Measurements from ENCODE around the gene NCAM1. TPM values are rescaled to one million over a fixed set of nuclear protein-coding genes. Genes with fewer than 3 reads are reported as not detected.

Gene NCAM1
- total and polyA plus RNA-seq, 2 of the 13 experiments (the other 11 are each of a cell fraction or from before 2014, with no cell fraction given), result 0.05 TPM; not detected in 1

DNA sequence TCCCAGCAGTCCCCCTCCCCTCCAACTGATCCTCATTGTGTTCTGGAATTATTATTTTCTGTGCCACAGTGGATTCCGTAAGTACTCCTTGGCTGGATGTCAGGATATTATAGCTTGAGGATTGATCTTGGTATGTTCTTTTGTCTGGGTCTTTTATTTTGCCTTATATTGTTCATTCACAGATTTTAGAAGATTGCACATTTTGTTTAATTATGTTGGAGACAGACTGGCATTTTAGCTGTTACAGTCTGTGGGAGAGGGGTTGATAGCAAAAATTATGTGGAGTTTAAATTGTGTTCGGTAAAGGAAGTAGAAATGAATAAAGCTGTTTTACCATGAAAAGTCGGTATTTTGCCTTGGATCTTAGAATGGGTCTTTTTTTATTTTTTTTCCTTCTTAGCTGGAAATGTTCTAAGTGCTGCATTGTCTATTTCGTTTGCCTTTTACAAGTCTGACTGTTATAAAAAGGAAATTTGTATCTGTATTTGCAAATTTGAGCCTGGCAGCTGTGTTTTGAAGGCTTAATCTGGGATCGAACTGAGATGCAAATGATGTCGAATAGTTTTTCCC, 211.2 kb downstream of the NCAM1 start (continued):
- TF ChIP-seq, protein P1, sequence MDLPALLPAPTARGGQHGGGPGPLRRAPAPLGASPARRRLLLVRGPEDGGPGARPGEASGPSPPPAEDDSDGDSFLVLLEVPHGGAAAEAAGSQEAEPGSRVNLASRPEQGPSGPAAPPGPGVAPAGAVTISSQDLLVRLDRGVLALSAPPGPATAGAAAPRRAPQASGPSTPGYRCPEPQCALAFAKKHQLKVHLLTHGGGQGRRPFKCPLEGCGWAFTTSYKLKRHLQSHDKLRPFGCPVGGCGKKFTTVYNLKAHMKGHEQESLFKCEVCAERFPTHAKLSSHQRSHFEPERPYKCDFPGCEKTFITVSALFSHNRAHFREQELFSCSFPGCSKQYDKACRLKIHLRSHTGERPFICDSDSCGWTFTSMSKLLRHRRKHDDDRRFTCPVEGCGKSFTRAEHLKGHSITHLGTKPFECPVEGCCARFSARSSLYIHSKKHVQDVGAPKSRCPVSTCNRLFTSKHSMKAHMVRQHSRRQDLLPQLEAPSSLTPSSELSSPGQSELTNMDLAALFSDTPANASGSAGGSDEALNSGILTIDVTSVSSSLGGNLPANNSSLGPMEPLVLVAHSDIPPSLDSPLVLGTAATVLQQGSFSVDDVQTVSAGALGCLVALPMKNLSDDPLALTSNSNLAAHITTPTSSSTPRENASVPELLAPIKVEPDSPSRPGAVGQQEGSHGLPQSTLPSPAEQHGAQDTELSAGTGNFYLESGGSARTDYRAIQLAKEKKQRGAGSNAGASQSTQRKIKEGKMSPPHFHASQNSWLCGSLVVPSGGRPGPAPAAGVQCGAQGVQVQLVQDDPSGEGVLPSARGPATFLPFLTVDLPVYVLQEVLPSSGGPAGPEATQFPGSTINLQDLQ (CRISPR knock-in tag; IDR thresholded peaks at IDR 0.05), result no peak
- TF ChIP-seq U2AF1 (optimal IDR thresholded peaks at IDR 0.05; ENCODE audit: low read depth, low read length) (no peak), MED8 (CRISPR knock-in tag; IDR thresholded peaks at IDR 0.05; ENCODE audit: insufficient replicate concordance) (no peak), JDP2 (CRISPR knock-in tag; IDR thresholded peaks at IDR 0.05; ENCODE audit: borderline replicate concordance) (no peak), IRX3 (CRISPR knock-in tag; IDR thresholded peaks at IDR 0.05; ENCODE audit: borderline replicate concordance, low read depth) (no peak)

DNA sequence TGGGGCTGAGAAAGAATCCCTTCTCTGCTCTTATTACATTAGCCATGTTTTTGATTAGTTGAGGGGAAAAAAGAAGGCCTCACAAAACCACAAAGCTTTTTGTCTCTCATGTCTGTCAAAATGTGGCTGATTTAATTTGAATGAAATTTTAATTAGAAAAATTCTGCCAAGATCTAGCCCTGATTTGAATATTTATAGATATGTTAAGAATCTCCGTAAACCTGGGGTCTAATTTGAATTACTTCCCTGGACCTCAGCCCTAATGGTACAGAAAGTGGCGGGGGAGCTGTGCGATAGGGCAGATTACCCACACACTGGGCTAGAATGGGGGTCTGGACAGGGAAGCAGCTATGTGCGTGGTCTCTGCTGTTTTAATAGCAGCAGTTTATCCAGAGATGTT, 211.9 kb downstream of the NCAM1 start:
- Histone ChIP-seq H3K9ac (ENCODE audit: insufficient read depth, low read depth, low read length) (no peak overlapping the region), H2AFZ (ENCODE audit: low read length) (no peak overlapping the region), H3K4me1 (ENCODE audit: insufficient read depth, low read length) (no peaks in the 10 kb centered on the region), H3K9me3 (ENCODE audit: low read length) (no peaks in the 10 kb centered on the region), H3K79me2 (ENCODE audit: insufficient read depth, low read length) (no peaks in the 10 kb centered on the region), H3K27ac (ENCODE audit: extremely low read length, insufficient read depth, low read length) (no peak overlapping the region), H4K20me1 (ENCODE audit: insufficient read depth, low read length) (no peaks in the 10 kb centered on the region), H3K4me3 (replicated peaks in 1 of 3; ENCODE audit: insufficient read depth in 1 of 3, low read depth in 2 of 3, low read length in 3 of 3) (no peak overlapping the region), H3K36me3 (replicated peaks in 1 of 2; ENCODE audit: control insufficient read depth in 1 of 2, insufficient read depth in 2 of 2, low read length in 2 of 2) (no peaks in the 10 kb centered on the region), H3K27me3 (ENCODE audit: control insufficient read depth in 1 of 2, insufficient read depth in 2 of 2, low read length in 2 of 2) (peaks cover 0 to 6% of the 10 kb centered on the region in 2 experiments; a peak in 2 of 5 replicates), H3K4me2 (ENCODE audit: low read depth, low read length) (no peak overlapping the region)
- ChIA-PET CTCF (ENCODE audit: low intra/inter-chr PET ratio, low total read pairs) (no interaction called here), POLR2A (no interaction called here)
- FAIRE-seq, result no peak
- in situ Hi-C loops (cut with HindIII; ENCODE audit: extremely low pct_ligation_motif_present, low pct_unique_long_range_greater_than_20kb), result no loop called here
- DNase-seq (ENCODE audit: low spot score), result no peak
- WGBS (ENCODE audit: low lambda C conversion rate), result 34% methylated on average over 4 of the region's 4 CpGs
- BruUV-seq (replicated peaks), result no TSS peak
- intact Hi-C loops (cut with micrococcal nuclease; ENCODE audit: unreplicated experiment), result no loop called here
- ATAC-seq, result no peak
- TF ChIP-seq, protein P2, sequence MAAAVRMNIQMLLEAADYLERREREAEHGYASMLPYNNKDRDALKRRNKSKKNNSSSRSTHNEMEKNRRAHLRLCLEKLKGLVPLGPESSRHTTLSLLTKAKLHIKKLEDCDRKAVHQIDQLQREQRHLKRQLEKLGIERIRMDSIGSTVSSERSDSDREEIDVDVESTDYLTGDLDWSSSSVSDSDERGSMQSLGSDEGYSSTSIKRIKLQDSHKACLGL (CRISPR knock-in tag; IDR thresholded peaks at IDR 0.05), result no peak
- TF ChIP-seq ZSCAN30 (CRISPR knock-in tag; IDR thresholded peaks at IDR 0.05), result no peak
- TF ChIP-seq, protein P3, sequence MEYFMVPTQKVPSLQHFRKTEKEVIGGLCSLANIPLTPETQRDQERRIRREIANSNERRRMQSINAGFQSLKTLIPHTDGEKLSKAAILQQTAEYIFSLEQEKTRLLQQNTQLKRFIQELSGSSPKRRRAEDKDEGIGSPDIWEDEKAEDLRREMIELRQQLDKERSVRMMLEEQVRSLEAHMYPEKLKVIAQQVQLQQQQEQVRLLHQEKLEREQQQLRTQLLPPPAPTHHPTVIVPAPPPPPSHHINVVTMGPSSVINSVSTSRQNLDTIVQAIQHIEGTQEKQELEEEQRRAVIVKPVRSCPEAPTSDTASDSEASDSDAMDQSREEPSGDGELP (IDR thresholded peaks at IDR 0.05; ENCODE audit: borderline replicate concordance, low read depth), result no peak
- TF ChIP-seq, protein P4, sequence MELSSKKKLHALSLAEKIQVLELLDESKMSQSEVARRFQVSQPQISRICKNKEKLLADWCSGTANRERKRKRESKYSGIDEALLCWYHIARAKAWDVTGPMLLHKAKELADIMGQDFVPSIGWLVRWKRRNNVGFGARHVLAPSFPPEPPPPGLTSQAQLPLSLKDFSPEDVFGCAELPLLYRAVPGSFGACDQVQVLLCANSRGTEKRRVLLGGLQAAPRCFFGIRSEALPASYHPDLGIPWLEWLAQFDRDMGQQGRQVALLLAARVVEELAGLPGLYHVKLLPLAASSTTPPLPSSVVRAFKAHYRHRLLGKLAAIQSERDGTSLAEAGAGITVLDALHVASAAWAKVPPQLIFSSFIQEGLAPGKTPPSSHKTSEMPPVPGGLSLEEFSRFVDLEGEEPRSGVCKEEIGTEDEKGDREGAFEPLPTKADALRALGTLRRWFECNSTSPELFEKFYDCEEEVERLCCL (CRISPR knock-in tag; IDR thresholded peaks at IDR 0.05; ENCODE audit: borderline replicate concordance), result no peak
- TF ChIP-seq ZNF766 (CRISPR knock-in tag; IDR thresholded peaks at IDR 0.05; ENCODE audit: borderline replicate concordance), result no peak
- TF ChIP-seq, protein P5, sequence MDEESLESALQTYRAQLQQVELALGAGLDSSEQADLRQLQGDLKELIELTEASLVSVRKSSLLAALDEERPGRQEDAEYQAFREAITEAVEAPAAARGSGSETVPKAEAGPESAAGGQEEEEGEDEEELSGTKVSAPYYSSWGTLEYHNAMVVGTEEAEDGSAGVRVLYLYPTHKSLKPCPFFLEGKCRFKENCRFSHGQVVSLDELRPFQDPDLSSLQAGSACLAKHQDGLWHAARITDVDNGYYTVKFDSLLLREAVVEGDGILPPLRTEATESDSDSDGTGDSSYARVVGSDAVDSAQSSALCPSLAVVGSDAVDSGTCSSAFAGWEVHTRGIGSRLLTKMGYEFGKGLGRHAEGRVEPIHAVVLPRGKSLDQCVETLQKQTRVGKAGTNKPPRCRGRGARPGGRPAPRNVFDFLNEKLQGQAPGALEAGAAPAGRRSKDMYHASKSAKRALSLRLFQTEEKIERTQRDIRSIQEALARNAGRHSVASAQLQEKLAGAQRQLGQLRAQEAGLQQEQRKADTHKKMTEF (CRISPR knock-in tag; IDR thresholded peaks at IDR 0.05), result no peak
- no peak for TF ChIP-seq ZNF816 (CRISPR knock-in tag; IDR thresholded peaks at IDR 0.05; ENCODE audit: borderline replicate concordance)
- no peak for TF ChIP-seq MAFF (IDR thresholded peaks at IDR 0.05; ENCODE audit: low read depth, low read length)
- TF ChIP-seq BHLHE40 (IDR thresholded peaks at IDR 0.05; ENCODE audit: low read length), result no peak
- TF ChIP-seq ZNF260 (CRISPR knock-in tag; IDR thresholded peaks at IDR 0.05; ENCODE audit: borderline replicate concordance, low read depth), result no peak
